ENCODE results near the gene HAL.

HAL gene

GRCh38 chr12:95989504-95990123, 6.5 kb downstream of the HAL start:
- in situ Hi-C loops (cut with MboI; ENCODE audit: low pct_unique_long_range_greater_than_20kb, low sequenced_read_pairs, unreplicated experiment) = no loop called here
- DNase-seq (ENCODE audit: low spot score) = no peak
- no peak for TF ChIP-seq CTCF (IDR thresholded peaks at IDR 0.05; ENCODE audit: extremely low read depth, insufficient read depth, missing control alignments)

GRCh38 chr12:95988506-95989275, 7.5 kb downstream of the HAL start:
- TF ChIP-seq CTCF (IDR thresholded peaks at IDR 0.05; ENCODE audit: extremely low read depth, insufficient read depth, missing control alignments) = no peak
- in situ Hi-C loops (cut with MboI; ENCODE audit: low pct_unique_long_range_greater_than_20kb, low sequenced_read_pairs, unreplicated experiment) = no loop called here
- DNase-seq (ENCODE audit: low spot score) = no peak

- TF ChIP-seq CTCF (IDR thresholded peaks at IDR 0.05; ENCODE audit: extremely low read depth, insufficient read depth, missing control alignments) = no peak
- in situ Hi-C loops (cut with MboI; ENCODE audit: low pct_unique_long_range_greater_than_20kb, low sequenced_read_pairs, unreplicated experiment) = no loop called here
- DNase-seq (ENCODE audit: low spot score) = no peak
These were observed 9.2 kb downstream of the HAL start for GRCh38 chr12:95986635-95987570.

GRCh38 chr12:95984682-95985081, 11.5 kb downstream of the HAL start:
- no peak for DNase-seq (ENCODE audit: low spot score)
- in situ Hi-C loops (cut with MboI; ENCODE audit: low pct_unique_long_range_greater_than_20kb, low sequenced_read_pairs, unreplicated experiment) = no loop called here
- no peak for TF ChIP-seq CTCF (IDR thresholded peaks at IDR 0.05; ENCODE audit: extremely low read depth, insufficient read depth, missing control alignments)

GRCh38 chr12:95982602-95983001, 13.5 kb downstream of the HAL start:
- in situ Hi-C loops (cut with MboI; ENCODE audit: low pct_unique_long_range_greater_than_20kb, low sequenced_read_pairs, unreplicated experiment) = no loop called here

More at GRCh38 chr12:95982602-95983001, 13.5 kb downstream of the HAL start:
- no peak for DNase-seq (ENCODE audit: low spot score)
- no peak for TF ChIP-seq CTCF (IDR thresholded peaks at IDR 0.05; ENCODE audit: extremely low read depth, insufficient read depth, missing control alignments)

All from GM13977 (cell line).